K562 (cell line): ENCODE measurements around the gene ATG4D. TPM values are rescaled to one million over a fixed set of nuclear protein-coding genes. Genes with fewer than 3 reads are reported as not detected.

Experiments used
- CEBPB ChIP-seq: fragments of 450-650 bp; IDR thresholded peaks from 2 replicates; pipeline ENCODE4 v1.6.1; 2016; ENCODE audit warnings: missing genetic modification characterization, missing compliant biosample characterization
- CHD2 ChIP-seq: IDR thresholded peaks from 2 replicates; pipeline ENCODE4 v1.6.1; 2011; ENCODE audit warnings: low read depth, low read length
- COPS2 ChIP-seq: fragments of 450-650 bp; conservative IDR thresholded peaks from 2 replicates; pipeline ENCODE4 v1.6.1; 2016; ENCODE audit warnings: mild to moderate bottlenecking, moderate library complexity
- DACH1 ChIP-seq: fragments of 450-650 bp; IDR thresholded peaks from 2 replicates; pipeline ENCODE4 v1.6.1; 2018; ENCODE audit not compliant: partially characterized antibody
- DMBX1 ChIP-seq: fragments of 250-450 bp; sonication (Bioruptor Pico); IDR thresholded peaks from 2 replicates; pipeline ENCODE4 v1.8.0; 2022; ENCODE audit warnings: inconsistent platforms, mild to moderate bottlenecking, moderate library complexity, borderline replicate concordance
- GABPA ChIP-seq: fragments of 200-800 bp; sonication (Bioruptor generic); conservative IDR thresholded peaks from 2 replicates; pipeline ENCODE4 v1.6.1; 2016; ENCODE audit warnings: low read depth, missing genetic modification characterization, missing compliant biosample characterization
- GATA2 ChIP-seq: sonication (generic); formaldehyde crosslinking; IDR thresholded peaks from 2 replicates; pipeline ENCODE4 v1.4.0; 2020; ENCODE audit warnings: mild to moderate bottlenecking, missing genetic modification reagents
- HDAC1 ChIP-seq, 2 experiments: fragments of 450-650 bp; IDR thresholded peaks; 2 replicates each; pipeline ENCODE4 v1.6.1; 2016 to 2017; ENCODE audit warnings: inconsistent platforms in 1 of 2, mild to moderate bottlenecking in 1 of 2, moderate library complexity in 1 of 2
- HMBOX1 ChIP-seq: sonication (generic); IDR thresholded peaks from 2 replicates; pipeline ENCODE4 v1.6.1; 2016
- HMG20B ChIP-seq: fragments of 250-450 bp; sonication (Bioruptor Pico); IDR thresholded peaks from 2 replicates; pipeline ENCODE4 v1.5.0; 2021; ENCODE audit warnings: mild to moderate bottlenecking
- HNRNPUL1 ChIP-seq: fragments of 200-400 bp; formaldehyde crosslinking; IDR thresholded peaks from 2 replicates; pipeline ENCODE4 v1.6.1; 2017; ENCODE audit warnings: low read length
- HOXB6 ChIP-seq: fragments of 250-450 bp; sonication (Bioruptor Pico); IDR thresholded peaks from 2 replicates; pipeline ENCODE4 v1.5.1; 2022; ENCODE audit warnings: mild to moderate bottlenecking, borderline replicate concordance
- KDM2B ChIP-seq: fragments of 250-450 bp; sonication (Bioruptor Pico); IDR thresholded peaks from 2 replicates; pipeline ENCODE4 v1.8.0; 2021; ENCODE audit warnings: mild to moderate bottlenecking, moderate library complexity
- NFATC3 ChIP-seq: fragments of 450-650 bp; IDR thresholded peaks from 2 replicates; pipeline ENCODE4 v1.6.1; 2017; ENCODE audit warnings: mild to moderate bottlenecking
- NFYB ChIP-seq: IDR thresholded peaks from 2 replicates; pipeline ENCODE4 v1.6.1; 2011; ENCODE audit warnings: mild to moderate bottlenecking, moderate library complexity; ENCODE audit not compliant: insufficient read length; ENCODE audit errors: extremely low read depth
- RBM25 ChIP-seq: fragments of 200-400 bp; formaldehyde crosslinking; IDR thresholded peaks from 2 replicates; pipeline ENCODE4 v1.6.1; 2018; ENCODE audit warnings: low read length, low read depth, moderate library complexity; ENCODE audit not compliant: severe bottlenecking
- SMAD4 ChIP-seq: fragments of 250-450 bp; sonication (Bioruptor Pico); conservative IDR thresholded peaks from 2 replicates; pipeline ENCODE4 v1.8.0; 2021; ENCODE audit warnings: inconsistent platforms, mild to moderate bottlenecking, moderate library complexity
- SMARCA5 ChIP-seq: fragments of 450-650 bp; IDR thresholded peaks from 2 replicates; pipeline ENCODE4 v1.6.1; 2016
- TAL1 ChIP-seq: fragments of 450-650 bp; IDR thresholded peaks from 2 replicates; pipeline ENCODE4 v1.6.1; 2016; ENCODE audit warnings: mild to moderate bottlenecking
- TRIM25 ChIP-seq: fragments of 450-650 bp; IDR thresholded peaks from 2 replicates; pipeline ENCODE4 v1.7.0; 2016; ENCODE audit warnings: borderline replicate concordance
- XRCC4 ChIP-seq: IDR thresholded peaks from one replicate; pipeline ENCODE4 v1.6.1; 2011; ENCODE audit not compliant: insufficient read depth, insufficient read length; ENCODE audit errors: extremely low read depth
- ZNF77 ChIP-seq: fragments of 250-450 bp; sonication (Bioruptor Pico); IDR thresholded peaks from 2 replicates; pipeline ENCODE4 v1.5.0; 2020
- polyA plus RNA-seq, 8 experiments: library from polyadenylated mRNA; depleted of rRNA in 4 of 8; stranded (reverse) in 5 of 8; unstranded in 3 of 8; fragments of >200 nt; fragmentation: Nextera tagmentation in 2 of 8; fragmentation: Illumina TruSeq in 1 of 8; extraction: Ambion mirVana in 2 of 8; extraction: Trizol in 1 of 8; gene quantifications; 2 replicates each; pipeline versions ENCODE4 v1.2.1 to v1.2.3, GENCODE V29; 2011 to 2014; ENCODE audit warnings: inconsistent platforms in 1 of 8, missing spikeins in 1 of 8
- total RNA-seq, 7 experiments: library from RNA; depleted of rRNA in 6 of 7; stranded (reverse); fragments of >200 nt in 6 of 7; fragmentation: Illumina TruSeq in 2 of 7; extraction: Trizol in 2 of 7; gene quantifications; 2 replicates each; pipeline versions ENCODE4 v1.2.1 to v1.2.3, GENCODE V29; 2011 to 2021; ENCODE audit warnings: low replicate concordance in 1 of 7
- TF ChIP-seq, protein P1 (sequence below): fragments of 450-650 bp; IDR thresholded peaks from 2 replicates; pipeline ENCODE4 v1.7.1; 2018; ENCODE audit warnings: mild to moderate bottlenecking, low read depth; ENCODE audit not compliant: partially characterized antibody

ATG4D gene
- total and polyA plus RNA-seq, 9 of the 15 experiments (the other 6 are each of a cell fraction or from before 2014, with no cell fraction given) = 0.51 to 66.1 (median 22.9) TPM

DNA sequence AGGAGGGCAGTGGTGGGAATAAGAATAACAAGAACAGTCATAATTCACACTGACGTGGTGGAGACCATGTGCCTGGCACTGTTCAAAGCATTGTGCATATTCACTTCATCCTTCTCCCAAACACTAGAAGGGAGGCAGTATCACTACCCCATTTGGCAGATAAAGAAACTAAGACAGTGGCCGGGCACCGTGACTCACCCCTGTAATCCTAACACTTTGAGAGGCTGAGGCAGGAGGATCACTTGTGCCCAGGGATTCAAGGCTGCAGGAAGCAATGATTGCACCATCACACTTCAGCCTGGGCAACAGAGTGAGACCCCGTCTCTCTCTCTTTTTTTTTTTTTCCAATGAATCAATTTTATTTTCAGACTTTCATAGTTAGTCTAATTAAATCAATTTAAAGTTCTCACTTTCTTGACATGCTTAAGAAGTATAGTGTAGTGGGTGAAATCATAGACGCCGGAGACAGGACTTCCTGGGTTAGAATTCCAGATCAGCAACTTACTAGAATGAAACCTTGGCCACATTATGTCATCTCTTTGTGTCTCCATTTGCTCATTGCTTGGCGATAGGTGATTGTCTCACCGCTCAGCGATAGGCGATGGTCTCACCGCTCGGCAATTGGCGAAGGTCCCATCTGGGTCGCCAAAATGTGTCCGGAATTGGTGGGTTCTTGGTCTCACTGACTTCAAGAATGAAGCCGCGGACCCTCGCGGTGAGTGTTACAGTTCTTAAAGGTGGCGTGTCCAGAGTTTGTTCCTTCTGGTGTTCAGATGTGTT, 5.3 kb upstream of the ATG4D start (continued):
- TF ChIP-seq, protein P1, sequence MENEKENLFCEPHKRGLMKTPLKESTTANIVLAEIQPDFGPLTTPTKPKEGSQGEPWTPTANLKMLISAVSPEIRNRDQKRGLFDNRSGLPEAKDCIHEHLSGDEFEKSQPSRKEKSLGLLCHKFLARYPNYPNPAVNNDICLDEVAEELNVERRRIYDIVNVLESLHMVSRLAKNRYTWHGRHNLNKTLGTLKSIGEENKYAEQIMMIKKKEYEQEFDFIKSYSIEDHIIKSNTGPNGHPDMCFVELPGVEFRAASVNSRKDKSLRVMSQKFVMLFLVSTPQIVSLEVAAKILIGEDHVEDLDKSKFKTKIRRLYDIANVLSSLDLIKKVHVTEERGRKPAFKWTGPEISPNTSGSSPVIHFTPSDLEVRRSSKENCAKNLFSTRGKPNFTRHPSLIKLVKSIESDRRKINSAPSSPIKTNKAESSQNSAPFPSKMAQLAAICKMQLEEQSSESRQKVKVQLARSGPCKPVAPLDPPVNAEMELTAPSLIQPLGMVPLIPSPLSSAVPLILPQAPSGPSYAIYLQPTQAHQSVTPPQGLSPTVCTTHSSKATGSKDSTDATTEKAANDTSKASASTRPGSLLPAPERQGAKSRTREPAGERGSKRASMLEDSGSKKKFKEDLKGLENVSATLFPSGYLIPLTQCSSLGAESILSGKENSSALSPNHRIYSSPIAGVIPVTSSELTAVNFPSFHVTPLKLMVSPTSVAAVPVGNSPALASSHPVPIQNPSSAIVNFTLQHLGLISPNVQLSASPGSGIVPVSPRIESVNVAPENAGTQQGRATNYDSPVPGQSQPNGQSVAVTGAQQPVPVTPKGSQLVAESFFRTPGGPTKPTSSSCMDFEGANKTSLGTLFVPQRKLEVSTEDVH = no peak
- TF ChIP-seq COPS2 = no peak
- TF ChIP-seq NFYB = no peak
- peak; percentile 61 for TF ChIP-seq RBM25
- TF ChIP-seq DACH1 = no peak
- no peak for TF ChIP-seq KDM2B (CRISPR knock-in tag)
- no peak for TF ChIP-seq TAL1
- no peak for TF ChIP-seq TRIM25
- TF ChIP-seq CHD2 = no peak
- 0 out of 2 replicates have a peak, but pooled peaks have one; percentile 42 for TF ChIP-seq SMARCA5
- no peak for TF ChIP-seq NFATC3
- no peak for TF ChIP-seq GABPA (tag)
- peak; percentile 53 for TF ChIP-seq CEBPB (tag)
- TF ChIP-seq SMAD4 (CRISPR knock-in tag) = no peak
- TF ChIP-seq DMBX1 (CRISPR knock-in tag) = no peak
- no peak for TF ChIP-seq ZNF77 (CRISPR knock-in tag)
- no peak for TF ChIP-seq HMG20B (CRISPR knock-in tag)
- TF ChIP-seq HOXB6 (CRISPR knock-in tag) = no peak
- TF ChIP-seq XRCC4 = no peak
- TF ChIP-seq HMBOX1 = no peak
- no peak for TF ChIP-seq HDAC1 (IDR thresholded peaks at IDR 0.05)
- no peak for TF ChIP-seq GATA2 (CRISPR knock-in tag)
- no peak for TF ChIP-seq HNRNPUL1
